Right atrium auricular region (tissue), 2 donors: ENCODE data around the gene ACTR2. TPM values are rescaled to one million over a fixed set of nuclear protein-coding genes. Genes with fewer than 3 reads are reported as not detected.
"Not testable (repeated sequence)": the region's sequence is repeated elsewhere in the genome, so short reads cannot be mapped to it uniquely, and the experiment has no call there.

Source experiments
- DNase-seq: peaks from one replicate; pipeline ENCODE4 v3.0.0-alpha.2; 2019; ENCODE audit warnings: low spot score
- H3K27ac ChIP-seq, 2 donors: fragments of 200-600 bp; sonication (generic); 1 replicate in 1 of 2; 2 replicates in 1 of 2; pipeline ENCODE4 v1.5.1; 2016 to 2019
- H3K27me3 ChIP-seq, 2 donors: fragments of 200-600 bp; sonication (generic); one replicate each; pipeline versions ENCODE4 v1.5.1 to v1.6.0; 2017 to 2019
- H3K36me3 ChIP-seq: fragments of 200-600 bp; sonication (generic); one replicate; pipeline ENCODE4 v1.5.1; 2016
- H3K4me1 ChIP-seq, 2 donors: fragments of 200-600 bp; sonication (generic); one replicate each; pipeline versions ENCODE4 v1.5.1 to v1.6.0; 2017 to 2019
- H3K4me3 ChIP-seq, 2 donors: fragments of 200-600 bp; sonication (generic); 1 replicate in 1 of 2; 2 replicates in 1 of 2; pipeline ENCODE4 v1.5.1; 2017 to 2019; ENCODE audit warnings: mild to moderate bottlenecking in 1 of 2, moderate library complexity in 1 of 2
- H3K9me3 ChIP-seq, 2 donors: fragments of 200-600 bp; sonication (generic); one replicate each; pipeline ENCODE4 v1.5.1; 2019
- CTCF ChIP-seq, 2 donors: fragments of 200-600 bp; sonication (generic); IDR thresholded peaks; one replicate each; pipeline ENCODE4 v1.5.1; 2019; ENCODE audit warnings: antibody characterized with exemption in 2 of 2
- total RNA-seq, 2 donors: library from RNA; depleted of rRNA; stranded (reverse); fragments of >200 nt; gene quantifications; one replicate each; pipeline ENCODE4 v1.1.0, GENCODE V29; 2016

The ACTR2 gene
- total RNA-seq, 2 donors from 2014 or later, result 41.2 to 45.5 TPM

DNA sequence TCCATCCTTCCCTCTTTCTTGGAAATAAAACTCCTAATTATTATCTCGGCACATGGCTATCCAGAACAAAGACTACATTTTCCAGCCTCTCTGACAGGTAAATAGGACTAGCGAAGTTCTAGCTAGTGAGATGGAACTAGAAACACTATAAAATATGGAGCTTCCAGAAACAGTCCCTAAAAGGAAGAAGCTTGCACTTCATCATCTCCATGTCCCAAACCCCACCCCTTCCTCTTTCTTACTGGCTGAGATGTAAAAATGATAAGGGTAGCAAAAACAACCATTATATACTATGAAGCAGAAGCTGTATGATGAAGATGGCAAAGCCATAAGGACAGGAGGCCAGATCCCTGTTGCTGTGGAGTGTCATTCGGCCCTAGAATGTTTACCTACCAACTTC is 11.7 kb upstream of the ACTR2 start:
- Histone ChIP-seq H3K4me1 (no peaks in the 10 kb centered on the region), H3K36me3 (no peaks in the 10 kb centered on the region), H3K9me3 (no peaks in the 10 kb centered on the region), H3K27ac (no peak overlapping the region), H3K27me3 (no peaks in the 10 kb centered on the region), H3K4me3 (no peak overlapping the region)
- no peak for DNase-seq
- TF ChIP-seq CTCF (IDR thresholded peaks at IDR 0.05), result no peak

DNA sequence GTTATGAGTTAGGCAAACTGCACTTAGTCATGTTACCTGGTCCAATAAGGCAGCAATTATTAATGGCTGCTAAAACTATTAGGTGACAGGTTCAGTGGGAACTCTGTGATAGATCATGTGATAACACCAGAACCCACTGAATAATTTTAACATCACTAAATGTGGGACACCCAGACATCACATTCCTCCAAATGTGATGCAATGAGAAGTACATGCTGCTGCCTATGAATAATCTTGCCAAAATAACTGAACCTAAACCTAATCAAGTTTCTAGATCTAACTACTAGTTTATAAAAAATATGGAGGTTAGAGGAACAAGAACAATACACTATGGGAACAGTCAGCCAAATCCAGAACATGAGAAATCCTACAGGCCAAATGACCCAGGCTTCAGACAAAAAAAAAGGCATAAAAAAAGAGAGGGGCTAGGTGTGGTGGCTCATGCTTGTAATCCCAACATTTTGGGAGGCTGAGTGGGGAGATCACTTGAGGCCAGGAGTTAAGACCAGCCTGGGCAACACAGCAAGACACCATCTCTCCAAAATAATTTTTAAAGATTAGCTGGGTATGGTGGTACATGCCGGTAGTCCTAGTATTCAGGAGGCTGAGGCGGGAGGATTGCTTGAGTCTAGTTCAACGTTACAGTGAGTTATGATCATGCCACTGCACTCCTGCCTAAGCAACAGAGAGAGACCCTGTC is 7.0 kb upstream of the ACTR2 start:
- no peak for TF ChIP-seq CTCF (IDR thresholded peaks at IDR 0.05)
- no peaks in the 10 kb centered on the region for H3K27me3 ChIP-seq

GRCh38 chr2:65221275-65221674 is 6.4 kb upstream of the ACTR2 start:
- not testable (repeated sequence) for H3K27me3 ChIP-seq, DNase-seq, H3K4me1 ChIP-seq, H3K36me3 ChIP-seq, H3K9me3 ChIP-seq, H3K4me3 ChIP-seq, H3K27ac ChIP-seq

More for the DNA sequence above, 7.0 kb upstream of the ACTR2 start:
- H3K4me3 ChIP-seq, result no peak overlapping the region
- DNase-seq, result no peak
- no peaks in the 10 kb centered on the region for H3K9me3 ChIP-seq
- no peaks in the 10 kb centered on the region for H3K4me1 ChIP-seq
- H3K36me3 ChIP-seq, result no peaks in the 10 kb centered on the region
- H3K27ac ChIP-seq, result no peak overlapping the region

GRCh38 chr2:65227020-65227455 is 593 bp upstream of the ACTR2 start:
- H3K27me3 ChIP-seq, result no peaks in the 10 kb centered on the region
- no peaks in the 10 kb centered on the region for H3K36me3 ChIP-seq
- H3K4me3 ChIP-seq, result peak overlapping the region; percentile 90 to 97
- DNase-seq, result no peak
- H3K4me1 ChIP-seq, result peaks cover 0 to 33% of the 10 kb centered on the region in 2 donors
- H3K27ac ChIP-seq, result peak overlapping the region; percentile 96 to 97
- no peaks in the 10 kb centered on the region for H3K9me3 ChIP-seq
- TF ChIP-seq CTCF (IDR thresholded peaks at IDR 0.05), result no peak

DNA sequence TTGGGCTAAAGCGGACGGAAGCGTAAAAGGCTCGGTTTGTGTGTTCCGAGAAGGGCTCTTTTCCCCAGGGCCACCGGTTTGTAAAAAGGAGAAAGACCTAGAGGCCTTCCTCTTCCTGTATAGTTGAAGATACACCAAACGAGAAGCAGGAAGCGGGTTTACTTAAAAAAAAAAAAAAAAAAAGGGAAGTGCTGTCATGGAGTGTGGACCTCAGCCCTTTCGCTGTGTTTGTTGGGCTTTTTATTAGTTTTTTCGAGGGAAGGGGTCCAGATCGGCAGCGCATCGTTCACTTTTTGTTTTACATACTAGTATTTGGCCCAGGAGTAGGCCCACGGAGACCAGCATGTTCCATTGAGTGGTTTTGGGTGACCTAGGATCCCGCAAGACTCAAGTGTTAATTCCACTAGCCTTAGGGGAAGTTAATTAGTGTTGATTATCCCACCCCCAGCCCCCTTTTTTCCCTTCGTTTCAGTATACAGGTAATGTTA is 676 bp downstream of the ACTR2 start:
- H3K27me3 ChIP-seq, result no peaks in the 10 kb centered on the region
- peak overlapping the region; percentile 96 to 97 for H3K27ac ChIP-seq
- peak overlapping the region; percentile 90 to 97 for H3K4me3 ChIP-seq
- no peak for DNase-seq
- H3K9me3 ChIP-seq, result no peaks in the 10 kb centered on the region
- no peak for TF ChIP-seq CTCF (IDR thresholded peaks at IDR 0.05)
- no peaks in the 10 kb centered on the region for H3K36me3 ChIP-seq
- peaks cover 0 to 39% of the 10 kb centered on the region in 2 donors for H3K4me1 ChIP-seq

DNA sequence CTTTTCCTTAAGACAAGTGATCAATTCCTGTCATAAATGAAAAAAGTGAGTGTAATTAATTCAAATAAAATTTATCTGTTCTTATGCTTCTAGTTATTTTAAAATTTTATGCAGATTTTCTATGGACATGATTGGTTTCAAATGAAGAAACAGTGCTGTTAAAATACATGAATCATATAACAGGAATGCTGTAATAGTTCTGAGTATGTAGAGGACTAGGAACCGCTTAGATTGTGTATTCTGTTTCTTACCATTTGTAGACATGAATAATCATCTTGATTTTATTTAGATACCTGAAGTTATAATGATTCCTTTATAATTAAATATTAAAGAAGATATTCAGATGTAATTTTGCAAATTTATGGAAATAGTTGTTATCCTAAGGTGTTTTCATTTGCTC is 3.5 kb downstream of the ACTR2 start:
- Histone ChIP-seq H3K27ac (no peak overlapping the region), H3K4me1 (peaks cover 0 to 47% of the 10 kb centered on the region in 2 donors), H3K4me3 (no peak overlapping the region), H3K36me3 (no peaks in the 10 kb centered on the region), H3K27me3 (no peaks in the 10 kb centered on the region), H3K9me3 (no peaks in the 10 kb centered on the region)
- DNase-seq, result no peak
- TF ChIP-seq CTCF (IDR thresholded peaks at IDR 0.05), result no peak
